Muscle of arm (tissue), 14 donors: ENCODE data around the gene PPDPF. TPM values are rescaled to one million over a fixed set of nuclear protein-coding genes. Genes with fewer than 3 reads are reported as not detected.
A peak's percentile ranks its signal among the peaks of the same experiment; 100 is the strongest.
"Not testable (repeated sequence)": the region's sequence is repeated elsewhere in the genome, so short reads cannot be mapped to it uniquely, and the experiment has no call there.

ENCODE experiments used
- DNase-seq: peaks from one replicate; pipeline ENCODE4 v3.0.0-alpha.2; 2013
- long read RNA-seq, 11 donors: transcript quantifications; one replicate each; lab custom pipeline, GENCODE V29; 2026
- polyA plus RNA-seq, 12 donors: library from polyadenylated mRNA; unstranded; fragments of 120-200 nt; gene quantifications; one replicate each; pipeline ENCODE4 v1.2.1, GENCODE V29; 2013; ENCODE audit not compliant: insufficient read length in 12 of 12

Gene PPDPF
- 1,000 to 10,000 TPM in 1 of 12 donors, 100 to 1,000 TPM in 11; 125 to 1,559 (median 193) TPM for polyA plus RNA-seq
- long read RNA-seq, donor 1, transcript PPDPF-204 (3 exons, 478 nt), result minor isoform, 5 of 485 reads
- long read RNA-seq, donor 1, transcript PPDPF-202 (4 exons, 868 nt), result major isoform, 389 of 485 reads
- long read RNA-seq, donor 1, transcript PPDPF-201 (3 exons, 627 nt), result minor isoform, 9 of 485 reads
- long read RNA-seq, donor 1, partial matches to known transcripts, result 56 of 485 reads
- long read RNA-seq, donor 1, other reads (novel, unspliced or antisense), result 23 of 485 reads
- long read RNA-seq, donor 2, transcript PPDPF-201 (3 exons, 627 nt), result minor isoform, 8 of 366 reads
- long read RNA-seq, donor 2, transcript PPDPF-202 (4 exons, 868 nt), result major isoform, 210 of 366 reads
- long read RNA-seq, donor 2, partial matches to known transcripts, result 125 of 366 reads
- long read RNA-seq, donor 2, other reads (novel, unspliced or antisense), result 16 of 366 reads
- long read RNA-seq, donor 3, transcript PPDPF-202 (4 exons, 868 nt), result major isoform, 100 of 158 reads
- long read RNA-seq, donor 3, partial matches to known transcripts, result 46 of 158 reads
- long read RNA-seq, donor 3, other reads (novel, unspliced or antisense), result 6 of 158 reads
- long read RNA-seq, donor 4, transcript PPDPF-202 (4 exons, 868 nt), result major isoform, 91 of 111 reads
- long read RNA-seq, donor 4, partial matches to known transcripts, result 16 of 111 reads
- long read RNA-seq, donor 4, other reads (novel, unspliced or antisense), result 0 of 111 reads
- long read RNA-seq, donor 5, transcript PPDPF-202 (4 exons, 868 nt), result major isoform, 138 of 166 reads
- long read RNA-seq, donor 5, partial matches to known transcripts, result 13 of 166 reads
- long read RNA-seq, donor 5, other reads (novel, unspliced or antisense), result 8 of 166 reads
- long read RNA-seq, donor 6, transcript PPDPF-202 (4 exons, 868 nt), result major isoform, 97 of 137 reads
- long read RNA-seq, donor 6, partial matches to known transcripts, result 36 of 137 reads
- long read RNA-seq, donor 6, other reads (novel, unspliced or antisense), result 0 of 137 reads
- long read RNA-seq, donor 7, transcript PPDPF-202 (4 exons, 868 nt), result major isoform, 112 of 148 reads
- long read RNA-seq, donor 7, transcript PPDPF-204 (3 exons, 478 nt), result minor isoform, 7 of 148 reads
- long read RNA-seq, donor 7, partial matches to known transcripts, result 17 of 148 reads
- long read RNA-seq, donor 7, other reads (novel, unspliced or antisense), result 9 of 148 reads
- long read RNA-seq, donor 8, transcript PPDPF-202 (4 exons, 868 nt), result major isoform, 248 of 297 reads
- long read RNA-seq, donor 8, transcript PPDPF-201 (3 exons, 627 nt), result minor isoform, 5 of 297 reads
- long read RNA-seq, donor 8, partial matches to known transcripts, result 24 of 297 reads
- long read RNA-seq, donor 8, other reads (novel, unspliced or antisense), result 14 of 297 reads
- long read RNA-seq, donor 9, transcript PPDPF-202 (4 exons, 868 nt), result major isoform, 110 of 127 reads
- long read RNA-seq, donor 9, partial matches to known transcripts, result 13 of 127 reads
- long read RNA-seq, donor 9, other reads (novel, unspliced or antisense), result 0 of 127 reads
- long read RNA-seq, donor 10, transcript PPDPF-202 (4 exons, 868 nt), result major isoform, 237 of 285 reads
- long read RNA-seq, donor 10, partial matches to known transcripts, result 26 of 285 reads
- long read RNA-seq, donor 10, other reads (novel, unspliced or antisense), result 15 of 285 reads
- long read RNA-seq, donor 11, transcript PPDPF-202 (4 exons, 868 nt), result major isoform, 171 of 248 reads
- long read RNA-seq, donor 11, transcript PPDPF-204 (3 exons, 478 nt), result minor isoform, 5 of 248 reads
- long read RNA-seq, donor 11, transcript PPDPF-201 (3 exons, 627 nt), result minor isoform, 6 of 248 reads
- long read RNA-seq, donor 11, partial matches to known transcripts, result 55 of 248 reads
- long read RNA-seq, donor 11, other reads (novel, unspliced or antisense), result 9 of 248 reads

GRCh38 chr20:63520504-63520933 lies at the start of gene PPDPF:
Gene PPDPF (plus strand): TSS chr20:63520765. CDS start chr20:63521309, 544 bp downstream.
- peak; percentile 85 for DNase-seq

GRCh38 chr20:63471002-63471716 lies 49.4 kb upstream of the PPDPF start:
- no peak for DNase-seq

GRCh38 chr20:63471717-63471980 lies 48.9 kb upstream of the PPDPF start:
- no peak for DNase-seq

GRCh38 chr20:63471981-63472831 lies 48.4 kb upstream of the PPDPF start, which contains the start of gene KCNQ2:
Gene KCNQ2 (minus strand): TSS chr20:63472655. CDS start chr20:63472463, 192 bp downstream.
- no peak for DNase-seq

DNA sequence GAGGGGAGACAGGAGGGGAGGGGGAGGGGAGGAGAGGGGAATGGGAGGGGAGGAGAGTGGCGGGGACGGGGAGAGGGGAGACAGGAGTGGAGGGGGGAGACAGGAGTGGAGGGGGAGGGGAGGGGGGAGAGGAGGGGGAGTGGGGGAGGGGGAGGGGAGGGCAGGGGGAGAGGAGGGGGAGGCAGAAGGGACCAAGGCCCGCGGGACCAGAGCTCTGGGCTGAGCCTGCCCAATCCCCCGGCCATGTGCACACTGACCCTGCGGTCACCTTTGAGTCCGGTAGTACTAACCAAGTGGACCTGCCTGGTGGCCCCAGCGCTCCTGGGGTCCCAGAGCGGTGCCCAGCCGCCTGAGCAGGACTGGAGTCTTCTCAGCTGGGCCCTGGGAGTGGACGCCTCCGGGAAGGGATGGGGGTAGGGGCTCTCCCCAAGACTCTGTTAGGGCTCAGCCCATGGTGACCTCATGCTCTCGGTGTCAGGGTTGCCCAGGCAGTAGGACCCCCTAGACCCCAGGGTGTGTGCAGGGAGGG lies 47.6 kb upstream of the PPDPF start:
- DNase-seq, result no peak

DNA sequence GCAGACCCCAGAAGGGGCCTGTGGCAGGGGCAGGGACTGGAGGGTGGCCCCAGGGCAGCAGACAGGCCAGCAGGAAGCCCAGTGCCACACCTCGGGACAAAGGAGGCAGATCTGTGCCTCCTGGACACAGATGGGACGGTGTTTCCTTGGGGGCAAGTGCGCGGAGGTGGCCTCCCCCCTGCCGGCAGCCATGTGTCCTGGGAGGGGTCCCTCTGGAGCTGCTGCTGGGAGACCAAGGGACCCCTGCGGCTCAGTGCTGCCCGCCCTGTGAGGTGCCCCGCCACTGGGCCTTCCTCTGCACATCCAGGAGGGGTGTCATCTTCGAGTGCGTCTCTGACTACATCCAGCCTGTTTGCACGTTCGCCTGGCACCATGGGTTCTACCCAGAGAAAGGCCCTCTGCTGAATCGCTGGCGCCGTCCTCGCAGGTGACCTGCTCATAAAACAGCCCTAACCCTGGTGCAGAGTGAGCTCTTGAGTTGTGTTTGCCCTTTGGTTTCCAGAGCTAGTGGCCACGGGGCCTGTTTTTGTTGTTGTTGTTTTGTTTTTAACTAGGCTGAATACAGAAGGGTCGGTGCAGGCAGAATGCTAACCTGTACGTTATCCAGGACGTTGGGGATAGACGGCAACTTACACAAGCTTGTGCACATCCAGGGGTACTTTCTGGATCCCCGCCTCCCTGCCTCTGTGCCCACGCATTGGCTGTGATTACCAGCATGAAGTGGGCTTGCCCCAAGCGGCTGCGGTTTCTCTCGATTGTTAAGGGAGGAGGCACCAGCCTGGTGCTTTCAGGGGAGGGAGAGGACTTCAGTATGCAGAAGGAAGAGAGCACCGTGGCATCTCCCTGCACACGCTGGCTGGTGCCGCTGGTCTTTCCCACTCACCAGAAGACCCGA lies 46.8 kb upstream of the PPDPF start:
- no peak for DNase-seq

DNA sequence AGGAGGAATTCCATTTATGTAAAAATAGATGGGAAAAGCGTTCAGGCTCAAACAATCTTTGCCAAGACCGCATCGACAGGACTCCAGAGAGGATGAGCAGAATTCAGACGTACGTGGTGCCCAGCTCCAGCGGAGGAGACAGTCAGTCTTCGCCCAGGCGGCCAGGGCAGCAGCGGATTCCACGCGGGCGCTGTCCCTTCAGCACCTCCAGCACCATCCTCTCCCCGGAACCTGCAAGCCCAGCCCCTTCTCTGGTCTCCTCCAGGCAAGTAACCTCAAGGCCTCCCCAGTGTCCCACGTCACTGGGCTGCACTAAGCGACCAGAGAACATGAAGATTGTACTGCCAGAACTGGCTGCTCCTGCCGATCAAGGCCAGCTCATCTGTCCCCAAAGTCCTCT lies 45.4 kb upstream of the PPDPF start:
- DNase-seq, result no peak

DNA sequence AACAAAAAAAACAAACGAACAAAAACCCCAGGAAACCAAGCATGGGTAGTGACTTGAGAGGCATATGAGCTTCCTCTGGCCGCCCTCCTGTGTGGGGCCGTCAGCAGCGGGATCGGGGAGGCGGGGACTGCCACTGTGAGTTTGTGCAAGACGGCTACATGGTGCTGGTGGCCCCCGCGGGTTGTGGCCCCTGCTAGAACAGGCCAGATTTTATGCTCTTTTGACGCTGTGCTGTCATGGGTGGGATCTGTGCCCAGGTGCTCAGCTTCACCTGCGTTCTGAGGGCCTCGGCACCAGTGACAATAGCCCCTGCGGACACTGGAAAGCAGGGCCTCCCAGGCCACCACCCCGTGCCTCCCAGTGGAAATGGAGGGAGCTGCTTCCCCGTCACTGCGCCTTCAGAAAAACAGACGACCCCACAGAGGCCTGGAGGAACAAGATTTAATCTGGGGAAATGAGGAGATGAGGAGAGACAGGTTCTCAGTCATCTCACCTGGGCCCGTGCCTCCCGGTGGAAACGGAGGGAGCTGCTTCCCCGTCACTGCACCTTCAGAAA lies 43.4 kb upstream of the PPDPF start:
- no peak for DNase-seq

DNA sequence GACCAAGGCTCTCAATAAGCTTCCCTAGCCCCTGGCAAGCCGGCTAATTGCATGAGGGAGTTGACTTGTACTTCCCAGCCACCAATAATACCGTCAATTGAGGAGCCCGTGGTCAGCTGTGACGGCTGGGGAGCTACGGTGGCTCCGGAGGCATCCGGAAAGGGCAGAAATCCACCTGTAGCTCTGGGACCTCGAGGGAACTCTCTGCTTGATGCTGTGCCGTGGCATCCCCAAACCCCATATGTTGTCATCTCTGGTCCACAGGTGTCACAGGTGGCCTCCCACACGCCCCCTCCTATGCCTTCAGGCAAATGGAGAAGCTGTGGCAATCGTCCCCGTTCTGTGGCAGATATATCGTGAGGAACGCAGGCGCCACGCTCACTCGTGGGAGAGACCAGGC lies 42.6 kb upstream of the PPDPF start:
- no peak for DNase-seq

- no peak for DNase-seq
Measured at GRCh38 chr20:63478346-63479302, 41.9 kb upstream of the PPDPF start.

DNA sequence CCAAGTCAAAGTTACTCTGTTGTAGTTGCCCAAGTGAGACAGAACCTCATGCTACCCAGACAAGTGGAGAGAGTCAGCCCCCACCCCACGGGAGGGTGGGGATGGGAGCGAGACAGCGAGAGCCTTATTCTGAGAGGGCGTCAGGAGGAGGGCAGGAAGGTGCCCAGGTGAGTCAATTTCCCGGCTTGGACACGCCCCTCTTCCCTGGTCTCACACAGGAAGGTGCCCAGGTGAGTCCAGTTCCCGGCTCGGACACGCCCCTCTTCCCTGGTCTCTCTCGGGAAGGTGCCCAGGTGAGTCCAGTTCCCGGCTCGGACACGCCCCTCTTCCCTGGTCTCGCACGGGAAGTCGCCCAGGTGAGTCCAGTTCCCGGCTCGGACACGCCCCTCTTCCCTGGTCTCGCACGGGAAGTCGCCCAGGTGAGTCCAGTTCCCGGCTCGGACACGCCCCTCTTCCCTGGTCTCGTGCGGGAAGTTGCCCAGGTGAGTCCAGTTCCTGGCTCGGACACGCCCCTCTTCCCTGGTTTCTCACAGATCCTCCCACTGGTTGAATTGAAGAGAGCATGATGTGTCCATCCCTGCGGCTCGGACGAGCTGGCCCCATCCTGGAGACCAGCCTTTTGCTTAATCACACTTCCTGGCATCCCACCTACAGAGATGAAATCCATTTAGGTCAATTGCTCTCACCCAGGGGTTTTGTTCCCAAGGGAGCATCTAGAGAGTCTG lies 40.7 kb upstream of the PPDPF start:
- DNase-seq, result not testable (repeated sequence)

DNA sequence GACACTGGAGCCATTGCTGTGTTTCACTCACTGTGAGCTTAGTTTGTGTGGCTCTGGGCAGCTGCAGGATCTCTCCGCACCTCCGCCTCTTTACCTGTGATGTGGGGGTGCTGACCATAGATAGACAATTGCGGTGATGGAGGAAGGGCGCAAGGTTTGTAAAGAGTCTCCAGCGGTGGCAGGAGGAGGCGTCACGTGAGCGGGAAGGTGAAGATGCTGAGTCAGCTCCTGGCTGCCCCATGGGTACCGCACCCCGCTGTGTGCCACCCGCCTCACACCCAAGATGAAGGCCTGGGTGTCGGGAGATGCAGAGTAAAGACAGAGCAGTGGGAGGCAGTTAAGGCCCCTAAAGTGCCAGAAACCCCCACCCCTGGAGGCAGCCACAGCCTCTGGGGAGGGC lies 39.1 kb upstream of the PPDPF start:
- DNase-seq, result no peak

- no peak for DNase-seq
Measured at GRCh38 chr20:63482021-63482587, 38.5 kb upstream of the PPDPF start.

DNA sequence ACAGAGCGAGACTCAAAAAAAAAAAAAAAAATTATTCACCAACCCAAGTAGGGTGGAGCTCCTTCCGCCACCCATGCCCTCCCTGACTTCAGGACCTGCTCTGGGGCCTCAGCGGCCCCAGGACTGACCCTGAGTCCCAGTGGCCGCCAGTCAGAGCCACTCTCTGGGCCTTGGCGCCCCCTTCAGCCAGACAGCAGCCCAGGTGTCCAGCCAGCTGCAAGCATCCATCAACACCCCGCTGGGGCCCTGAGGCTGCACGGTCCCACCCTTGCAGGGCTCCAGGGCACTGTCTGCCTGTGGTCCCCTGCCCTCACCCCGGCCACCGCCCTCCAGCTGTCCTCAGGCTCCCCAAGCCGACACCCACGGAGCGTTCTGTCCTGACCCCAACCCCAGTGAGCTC lies 36.7 kb upstream of the PPDPF start:
- DNase-seq, result no peak

DNA sequence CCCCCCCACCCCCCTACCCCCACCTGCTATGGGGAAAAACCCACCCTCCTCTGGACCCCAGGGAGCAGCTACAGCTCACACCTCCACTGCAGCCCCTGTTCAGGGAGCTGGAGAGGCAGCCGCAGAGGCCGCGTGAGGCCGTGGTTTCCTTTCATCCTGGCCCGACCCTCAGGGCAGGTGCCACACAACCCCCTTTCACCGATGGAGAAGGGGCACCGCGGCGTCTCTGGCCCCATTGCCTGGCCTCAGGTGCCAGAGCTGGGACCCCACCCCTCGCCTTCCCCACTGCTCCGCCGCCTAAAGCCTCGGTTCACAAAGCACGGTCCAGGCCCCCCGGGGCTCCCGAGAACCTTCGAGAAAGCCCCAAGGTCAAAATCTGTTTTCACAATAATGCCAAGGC lies 36.3 kb upstream of the PPDPF start:
- DNase-seq, result no peak
